Testis (tissue), 3 donors: ENCODE results near the gene PCSK6. TPM values are rescaled to one million over a fixed set of nuclear protein-coding genes. Genes with fewer than 3 reads are reported as not detected.

ENCODE experiments used
- DNase-seq: peaks from one replicate; pipeline ENCODE4 v3.0.0-alpha.2; 2019
- H3K27ac ChIP-seq, 2 donors: fragments of 200-600 bp; sonication (generic); one replicate each; pipeline ENCODE4 v1.5.1; 2019
- H3K27me3 ChIP-seq: fragments of 200-600 bp; sonication (generic); one replicate; pipeline ENCODE4 v1.5.1; 2019
- H3K36me3 ChIP-seq: fragments of 200-600 bp; sonication (generic); one replicate; pipeline ENCODE4 v1.5.1; 2017; ENCODE audit warnings: low read depth; ENCODE audit errors: missing control alignments
- H3K4me1 ChIP-seq: fragments of 200-600 bp; sonication (generic); one replicate; pipeline ENCODE4 v1.5.1; 2019
- H3K4me3 ChIP-seq, 2 donors: fragments of 200-600 bp; sonication (generic); one replicate each; pipeline ENCODE4 v1.5.1; 2017 to 2019
- H3K9me3 ChIP-seq: fragments of 200-600 bp; sonication (generic); one replicate; pipeline ENCODE4 v1.5.1; 2017
- CTCF ChIP-seq, 3 experiments: fragments of 450-650 bp in 2 of 3; fragments of 200-600 bp in 1 of 3; sonication (generic) in 1 of 3; IDR thresholded peaks; one replicate each; pipeline ENCODE4 v1.5.1; 2016 to 2019; ENCODE audit warnings: antibody characterized with exemption in 3 of 3, mild to moderate bottlenecking in 2 of 3, moderate library complexity in 1 of 3
- POLR2A ChIP-seq: fragments of 450-650 bp; IDR thresholded peaks from one replicate; pipeline ENCODE4 v1.6.1; 2017; ENCODE audit warnings: antibody characterized with exemption, mild to moderate bottlenecking, moderate library complexity
- WGBS, 2 donors: methylation state at CpG; one replicate each; pipeline ENCODE4 v1.1.5; 2018; 5-methylcytosine and 5-hydroxymethylcytosine counted together
- intact Hi-C: fragments of 100-400 bp; cut with DNase I; formaldehyde crosslinking; loops from one replicate; pipeline ENCODE4 v1.15.1; 2023; ENCODE audit warnings: low total_unique reads
- polyA plus RNA-seq: library from polyadenylated mRNA; stranded (reverse); fragments of 350-450 nt; fragmentation: Illumina TruSeq; extraction: RNeasy Lipid Tissue Mini Kit (QIAGEN cat#74804); gene quantifications from one replicate; pipeline ENCODE4 v1.2.3, GENCODE V29; 2014; ENCODE audit warnings: low read depth, low replicate concordance; ENCODE audit not compliant: insufficient read depth
- total RNA-seq, 2 donors: library from RNA; depleted of rRNA; stranded (reverse); fragments of >200 nt; gene quantifications; one replicate each; pipeline ENCODE4 v1.2.3, GENCODE V29; 2016

The PCSK6 gene
- total and polyA plus RNA-seq, 3 donors from 2014 or later: 43.9 to 156 (median 95.4) TPM

- DNase-seq: peak; percentile 13
Observed at GRCh38 chr15:101502572-101503295, 13.2 kb upstream of the PCSK6 start.

DNA sequence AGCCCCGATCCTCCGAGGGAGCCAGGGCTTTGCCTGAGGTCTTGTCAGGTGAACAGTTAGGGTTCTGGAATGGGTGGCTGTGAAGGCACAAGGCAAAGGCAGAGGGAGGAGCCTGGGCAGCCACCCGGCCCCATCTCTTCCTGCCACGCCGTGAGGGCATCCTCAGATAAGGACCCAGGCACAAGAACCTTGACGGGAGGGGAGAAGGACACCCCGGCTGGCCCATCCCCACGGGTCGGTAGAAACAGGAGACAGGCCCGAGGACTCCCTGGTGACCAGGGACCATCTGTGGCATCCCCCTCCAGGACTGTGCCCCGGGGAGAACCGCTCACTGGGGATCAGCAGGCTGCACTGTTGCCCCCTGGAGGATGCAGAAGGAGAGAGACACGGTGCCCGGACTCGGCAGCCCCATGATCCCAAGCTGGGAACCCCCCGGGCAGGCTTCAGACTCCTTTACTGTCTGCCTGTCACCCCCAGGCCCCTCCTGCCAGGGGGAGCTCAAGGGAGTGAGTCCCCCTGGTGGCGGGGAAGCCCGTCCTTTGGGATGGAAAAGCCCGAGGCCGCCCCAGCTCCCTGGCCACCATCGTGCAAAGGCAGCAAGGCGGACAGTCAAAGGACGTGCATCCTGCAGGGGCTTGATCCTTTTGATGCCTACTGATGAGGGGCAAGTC is 12.3 kb upstream of the PCSK6 start:
- TF ChIP-seq POLR2A (no peak), CTCF (IDR thresholded peaks at IDR 0.05) (peak; percentile 43 to 50 (median 43))
- Histone ChIP-seq H3K27ac (no peak overlapping the region), H3K27me3 (no peaks in the 10 kb centered on the region), H3K36me3 (no peaks in the 10 kb centered on the region), H3K9me3 (no peaks in the 10 kb centered on the region), H3K4me3 (no peak overlapping the region), H3K4me1 (no peaks in the 10 kb centered on the region)
- DNase-seq: peak; percentile 63
- intact Hi-C loops: no loop called here
- WGBS, 2 donors: 55 to 76% methylated on average over 7 to 23 of the region's 23 CpGs

More at GRCh38 chr15:101502572-101503295, 13.2 kb upstream of the PCSK6 start:
- TF ChIP-seq POLR2A (no peak), CTCF (IDR thresholded peaks at IDR 0.05) (no peak)
- no peaks in the 10 kb centered on the region for H3K9me3 ChIP-seq
- 90 to 93% methylated on average over 22 to 23 of the region's 23 CpGs for WGBS, 2 donors
- no peak overlapping the region for H3K27ac ChIP-seq
- intact Hi-C loops: no loop called here
- H3K36me3 ChIP-seq: no peaks in the 10 kb centered on the region
- H3K4me1 ChIP-seq: no peaks in the 10 kb centered on the region
- H3K27me3 ChIP-seq: no peaks in the 10 kb centered on the region
- no peak overlapping the region for H3K4me3 ChIP-seq

DNA sequence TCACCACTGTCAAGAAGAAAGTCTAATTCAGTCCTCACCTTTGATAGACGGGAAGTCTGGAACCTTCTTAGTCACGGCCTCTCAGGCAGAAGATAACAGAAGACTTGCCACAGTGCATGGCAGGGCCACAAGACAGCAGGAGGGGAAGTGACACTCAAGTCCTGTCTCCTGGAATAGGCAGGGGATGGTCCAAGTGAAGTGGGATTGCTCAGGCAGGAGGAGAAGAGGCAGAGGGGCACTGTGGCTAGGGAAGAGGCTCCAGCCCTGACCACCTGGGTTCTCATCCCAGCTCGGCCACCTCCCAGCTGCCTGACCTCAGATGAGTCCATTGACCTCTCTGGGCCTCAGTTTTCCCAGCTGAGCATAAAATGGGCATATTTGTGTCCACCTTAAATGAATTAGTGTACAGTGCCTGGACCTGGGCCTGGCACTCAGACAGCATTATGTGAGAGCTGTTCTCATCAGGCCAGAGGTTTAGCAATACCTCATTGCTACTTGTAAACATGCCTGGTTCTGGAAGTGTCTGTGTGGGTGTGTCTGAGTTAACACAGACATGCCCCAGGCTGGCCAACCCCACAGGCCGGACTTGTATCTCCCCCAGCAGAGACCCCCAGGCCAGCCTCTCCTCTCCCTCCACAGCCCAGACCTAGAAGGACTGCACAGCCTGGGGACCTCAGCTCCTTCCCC is 11.5 kb upstream of the PCSK6 start:
- DNase-seq: no peak

More for the DNA sequence above, 11.5 kb upstream of the PCSK6 start:
- H3K9me3 ChIP-seq: no peaks in the 10 kb centered on the region
- WGBS, 2 donors: 47 to 64% methylated on average over 3 to 4 of the region's 4 CpGs
- H3K36me3 ChIP-seq: no peaks in the 10 kb centered on the region
- intact Hi-C loops: no loop called here
- no peaks in the 10 kb centered on the region for H3K4me1 ChIP-seq
- H3K4me3 ChIP-seq: no peak overlapping the region
- no peak overlapping the region for H3K27ac ChIP-seq
- no peaks in the 10 kb centered on the region for H3K27me3 ChIP-seq
- TF ChIP-seq POLR2A (no peak), CTCF (IDR thresholded peaks at IDR 0.05) (no peak)
